Transverse colon (tissue), 4 donors: ENCODE results near the gene TACC2. TPM values are rescaled to one million over a fixed set of nuclear protein-coding genes. Genes with fewer than 3 reads are reported as not detected.

Experiments used
- DNase-seq: peaks from one replicate; pipeline ENCODE4 v3.0.0-alpha.2; 2019
- H3K27ac ChIP-seq, 4 donors: fragments of 200-600 bp; sonication (generic); 2 replicates each; pipeline ENCODE4 v1.5.1; 2016 to 2018; ENCODE audit warnings: inconsistent platforms in 4 of 4
- H3K27me3 ChIP-seq: fragments of 200-600 bp; sonication (generic); 2 replicates; pipeline ENCODE4 v1.5.1; 2017; ENCODE audit warnings: inconsistent platforms
- H3K36me3 ChIP-seq, 4 donors: fragments of 200-600 bp; sonication (generic); 2 replicates each; pipeline ENCODE4 v1.5.1; 2017 to 2019; ENCODE audit warnings: inconsistent platforms in 4 of 4
- H3K4me1 ChIP-seq, 4 donors: fragments of 200-600 bp; sonication (generic); 2 replicates each; pipeline ENCODE4 v1.5.1; 2017 to 2020; ENCODE audit warnings: inconsistent platforms in 4 of 4
- H3K4me3 ChIP-seq, 4 donors: fragments of 200-600 bp; sonication (generic); 1 replicate in 1 of 4; 2 replicates in 3 of 4; pipeline versions ENCODE4 v1.5.1 to v1.6.1; 2017 to 2019; ENCODE audit warnings: inconsistent platforms in 4 of 4
- H3K9me3 ChIP-seq, 2 donors: fragments of 200-600 bp; sonication (generic); 2 replicates each; pipeline ENCODE4 v1.5.1; 2017 to 2019; ENCODE audit warnings: inconsistent platforms in 2 of 2
- EP300 ChIP-seq: sonication (generic); formaldehyde crosslinking; IDR thresholded peaks from one replicate; pipeline ENCODE4 v1.6.1; 2017; ENCODE audit warnings: antibody characterized with exemption, low read depth
- POLR2A ChIP-seq: fragments of 450-650 bp; IDR thresholded peaks from one replicate; pipeline ENCODE4 v1.6.1; 2016; ENCODE audit warnings: antibody characterized with exemption, mild to moderate bottlenecking, moderate library complexity
- POLR2AphosphoS5 ChIP-seq, 3 donors: sonication (generic); formaldehyde crosslinking; IDR thresholded peaks; one replicate each; pipeline ENCODE4 v1.6.1; 2016; ENCODE audit warnings: antibody characterized with exemption in 3 of 3
- WGBS, 2 donors: methylation state at CpG; one replicate each; pipeline ENCODE4 v1.1.5; 2018; ENCODE audit warnings: low coverage in 1 of 2; 5-methylcytosine and 5-hydroxymethylcytosine counted together
- in situ Hi-C, 4 donors: fragments of 200-750 bp; cut with MboI; loops; one replicate each; pipeline versions ENCODE4 v1.15.0 to v1.15.1; 2017; ENCODE audit warnings: low sequenced_read_pairs in 3 of 4, low pct_ligation_motif_present in 1 of 4, low pct_unique_long_range_greater_than_20kb in 1 of 4
- intact Hi-C: fragments of 100-400 bp; cut with DNase I; formaldehyde crosslinking; loops from one replicate; pipeline ENCODE4 v1.15.1; 2023; ENCODE audit warnings: low total_unique reads
- total RNA-seq, 4 donors: library from RNA; depleted of rRNA; stranded (reverse); fragments of >200 nt; gene quantifications; one replicate each; pipeline ENCODE4 v1.1.0, GENCODE V29; 2016
- TF ChIP-seq, protein P1 (sequence below), 5 experiments: fragments of 200-600 bp in 3 of 5; fragments of 450-650 bp in 2 of 5; sonication (generic) in 3 of 5; IDR thresholded peaks; 1 replicate in 2 of 5; 2 replicates in 3 of 5; pipeline ENCODE4 v1.5.1; 2016 to 2017; ENCODE audit warnings: antibody characterized with exemption in 5 of 5, inconsistent platforms in 3 of 5, mild to moderate bottlenecking in 2 of 5, moderate library complexity in 1 of 5

The TACC2 gene
- total RNA-seq, 4 donors from 2014 or later: 65.9 to 178 (median 101) TPM

DNA sequence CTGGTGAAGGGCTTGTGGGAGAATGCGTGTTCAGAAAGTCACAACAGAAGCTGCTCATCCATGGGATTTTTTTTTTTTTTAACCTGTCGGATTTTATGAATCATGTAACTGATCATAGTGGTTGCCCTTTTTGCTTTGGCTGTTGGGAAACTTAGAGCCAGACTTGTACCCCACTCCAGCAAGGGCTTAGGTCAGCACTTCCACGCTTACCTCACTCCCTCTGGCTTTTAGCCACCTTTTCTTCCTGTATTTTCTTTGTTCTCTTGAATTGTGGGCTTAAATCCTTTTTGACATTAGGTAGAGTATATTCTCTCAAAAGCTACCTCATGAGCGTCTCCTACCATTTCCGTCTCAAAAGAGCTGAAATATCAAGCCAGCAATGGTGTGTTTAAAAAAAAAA, 168.5 kb downstream of the TACC2 start:
- Histone ChIP-seq H3K4me1 (peaks cover 4 to 22% (median 12%) of the 10 kb centered on the region in 4 donors), H3K27ac (no peak overlapping the region), H3K4me3 (no peak overlapping the region), H3K36me3 (no peaks in the 10 kb centered on the region), H3K9me3 (no peaks in the 10 kb centered on the region), H3K27me3 (no peaks in the 10 kb centered on the region)
- in situ Hi-C loops (no loop called here), intact Hi-C loops (no loop called here)
- no peak for DNase-seq
- WGBS, 2 donors: 85 to 90% methylated on average over 5 of the region's 5 CpGs
- TF ChIP-seq, protein P1, sequence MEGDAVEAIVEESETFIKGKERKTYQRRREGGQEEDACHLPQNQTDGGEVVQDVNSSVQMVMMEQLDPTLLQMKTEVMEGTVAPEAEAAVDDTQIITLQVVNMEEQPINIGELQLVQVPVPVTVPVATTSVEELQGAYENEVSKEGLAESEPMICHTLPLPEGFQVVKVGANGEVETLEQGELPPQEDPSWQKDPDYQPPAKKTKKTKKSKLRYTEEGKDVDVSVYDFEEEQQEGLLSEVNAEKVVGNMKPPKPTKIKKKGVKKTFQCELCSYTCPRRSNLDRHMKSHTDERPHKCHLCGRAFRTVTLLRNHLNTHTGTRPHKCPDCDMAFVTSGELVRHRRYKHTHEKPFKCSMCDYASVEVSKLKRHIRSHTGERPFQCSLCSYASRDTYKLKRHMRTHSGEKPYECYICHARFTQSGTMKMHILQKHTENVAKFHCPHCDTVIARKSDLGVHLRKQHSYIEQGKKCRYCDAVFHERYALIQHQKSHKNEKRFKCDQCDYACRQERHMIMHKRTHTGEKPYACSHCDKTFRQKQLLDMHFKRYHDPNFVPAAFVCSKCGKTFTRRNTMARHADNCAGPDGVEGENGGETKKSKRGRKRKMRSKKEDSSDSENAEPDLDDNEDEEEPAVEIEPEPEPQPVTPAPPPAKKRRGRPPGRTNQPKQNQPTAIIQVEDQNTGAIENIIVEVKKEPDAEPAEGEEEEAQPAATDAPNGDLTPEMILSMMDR (IDR thresholded peaks at IDR 0.05): no peak
- TF ChIP-seq POLR2A (no peak), POLR2AphosphoS5 (IDR thresholded peaks at IDR 0.05) (no peak), EP300 (no peak)

GRCh38 chr10:122158362-122158761, 169.4 kb downstream of the TACC2 start:
- TF ChIP-seq, protein P1 (IDR thresholded peaks at IDR 0.05): no peak
- no peak for TF ChIP-seq POLR2A
- TF ChIP-seq POLR2AphosphoS5 (IDR thresholded peaks at IDR 0.05): no peak
- no peak for TF ChIP-seq EP300
- H3K27me3 ChIP-seq: peaks cover 3% of the 10 kb centered on the region
- H3K36me3 ChIP-seq: no peaks in the 10 kb centered on the region
- peaks cover 4 to 30% (median 20%) of the 10 kb centered on the region in 4 donors for H3K4me1 ChIP-seq
- intact Hi-C loops: no loop called here
- H3K4me3 ChIP-seq: no peak overlapping the region
- H3K9me3 ChIP-seq: no peaks in the 10 kb centered on the region
- no peak overlapping the region for H3K27ac ChIP-seq
- DNase-seq: no peak
- WGBS, 2 donors: 88 to 100% methylated on average over 4 of the region's 4 CpGs
- in situ Hi-C loops: no loop called here

- in situ Hi-C loops: no loop called here
- no peak for DNase-seq
- WGBS, 2 donors: 51 to 62% methylated on average over 5 to 12 of the region's 17 CpGs
Measured at GRCh38 chr10:122159141-122159970, 170.4 kb downstream of the TACC2 start.

DNA sequence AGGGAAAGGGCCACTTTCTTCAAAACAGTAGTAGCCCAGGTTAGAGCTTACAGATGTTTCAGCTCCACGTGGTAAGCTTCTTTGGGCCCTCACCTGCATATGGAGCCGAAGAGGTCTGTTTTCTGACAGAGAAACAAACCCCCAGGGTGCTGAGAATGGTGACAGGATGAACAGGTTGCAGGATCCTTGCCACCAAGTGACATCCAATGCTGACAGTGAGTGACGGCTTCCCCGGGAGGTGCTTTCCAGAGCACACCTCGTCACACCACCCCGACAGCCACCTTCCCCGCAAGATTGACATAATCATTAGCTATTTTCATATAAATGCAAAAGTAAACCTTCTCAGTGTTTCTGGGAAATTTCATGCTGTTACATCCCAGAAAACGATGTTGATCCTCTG, 172.8 kb downstream of the TACC2 start:
- no peak for TF ChIP-seq POLR2A
- TF ChIP-seq EP300: no peak
- no peak for TF ChIP-seq POLR2AphosphoS5 (IDR thresholded peaks at IDR 0.05)
- TF ChIP-seq, protein P1 (IDR thresholded peaks at IDR 0.05): no peak
- Histone ChIP-seq H3K27ac (no peak overlapping the region), H3K36me3 (no peaks in the 10 kb centered on the region), H3K9me3 (no peaks in the 10 kb centered on the region), H3K27me3 (peaks cover 7% of the 10 kb centered on the region), H3K4me3 (no peak overlapping the region), H3K4me1 (peaks cover 4 to 33% (median 23%) of the 10 kb centered on the region in 4 donors)
- WGBS, 2 donors: 71 to 86% methylated on average over 1 to 8 of the region's 8 CpGs
- DNase-seq: no peak
- in situ Hi-C loops (no loop called here), intact Hi-C loops (no loop called here)

More at GRCh38 chr10:122159141-122159970, 170.4 kb downstream of the TACC2 start:
- no peak for TF ChIP-seq POLR2A
- TF ChIP-seq EP300: no peak
- no peak for TF ChIP-seq POLR2AphosphoS5 (IDR thresholded peaks at IDR 0.05)
- TF ChIP-seq, protein P1 (IDR thresholded peaks at IDR 0.05): no peak
- no peak overlapping the region for H3K27ac ChIP-seq
- intact Hi-C loops: no loop called here
- H3K27me3 ChIP-seq: peaks cover 7% of the 10 kb centered on the region
- H3K4me3 ChIP-seq: no peak overlapping the region
- H3K9me3 ChIP-seq: no peaks in the 10 kb centered on the region
- H3K36me3 ChIP-seq: no peaks in the 10 kb centered on the region
- peaks cover 4 to 35% (median 23%) of the 10 kb centered on the region in 4 donors for H3K4me1 ChIP-seq
